Glutamatergic neuron (in vitro differentiated cells): Measurements from ENCODE around the gene IL1RAPL2. TPM values are rescaled to one million over a fixed set of nuclear protein-coding genes. Genes with fewer than 3 reads are reported as not detected.
"Not testable (repeated sequence)": the region's sequence is repeated elsewhere in the genome, so short reads cannot be mapped to it uniquely, and the experiment has no call there.

Experiments used
- DNase-seq: peaks from one replicate; pipeline ENCODE4 v3.0.0; 2022
- H3K27ac Mint-ChIP-seq: one replicate; pipeline ENCODE4 v1.8.0; 2020; ENCODE audit warnings: mild to moderate bottlenecking, mixed read lengths, inconsistent platforms; ENCODE audit not compliant: unreplicated experiment
- H3K27me3 Mint-ChIP-seq: one replicate; pipeline ENCODE4 v1.8.0; 2020; ENCODE audit warnings: mild to moderate bottlenecking, moderate library complexity, mixed read lengths, inconsistent platforms; ENCODE audit not compliant: unreplicated experiment
- H3K36me3 Mint-ChIP-seq: one replicate; pipeline ENCODE4 v1.8.0; 2020; ENCODE audit warnings: mild to moderate bottlenecking, mixed read lengths, inconsistent platforms; ENCODE audit not compliant: unreplicated experiment
- H3K4me1 Mint-ChIP-seq: one replicate; pipeline ENCODE4 v1.8.0; 2020; ENCODE audit warnings: mild to moderate bottlenecking, low read depth, mixed read lengths, inconsistent platforms; ENCODE audit not compliant: unreplicated experiment
- H3K4me3 Mint-ChIP-seq: one replicate; pipeline ENCODE4 v1.8.0; 2020; ENCODE audit warnings: mild to moderate bottlenecking, mixed read lengths, inconsistent platforms; ENCODE audit not compliant: unreplicated experiment
- H3K9me3 Mint-ChIP-seq: one replicate; pipeline ENCODE4 v1.8.0; 2020; ENCODE audit warnings: mild to moderate bottlenecking, moderate library complexity, mixed read lengths, inconsistent platforms; ENCODE audit not compliant: unreplicated experiment
- CTCF ChIP-seq: fragments of 200-600 bp; sonication (generic); IDR thresholded peaks from one replicate; pipeline ENCODE4 v1.5.0; 2021; ENCODE audit not compliant: partially characterized antibody, unreplicated experiment
- total RNA-seq: library from RNA; stranded (reverse); fragmentation: NEBNext Ultra II Directional; extraction: Animal tissue kit (Norgen Biotek cat#: 25700); gene quantifications from one replicate; pipeline ENCODE4 v1.2.1, GENCODE V29; 2021; ENCODE audit not compliant: unreplicated experiment

Gene IL1RAPL2
- total RNA-seq, 1 donor from 2014 or later, result 0.76 TPM

- Mint-ChIP-seq H3K27ac (no peak overlapping the region), H3K36me3 (no peaks in the 10 kb centered on the region), H3K4me3 (no peak overlapping the region), H3K27me3 (peaks cover 1% of the 10 kb centered on the region), H3K9me3 (no peaks in the 10 kb centered on the region), H3K4me1 (no peaks in the 10 kb centered on the region)
- no peak for TF ChIP-seq CTCF
- DNase-seq, result no peak
Observed at GRCh38 chrX:104669063-104669462, 103.1 kb downstream of the IL1RAPL2 start.

- H3K27me3 Mint-ChIP-seq, result peaks cover 1% of the 10 kb centered on the region
- TF ChIP-seq CTCF, result no peak
- H3K36me3 Mint-ChIP-seq, result no peaks in the 10 kb centered on the region
- H3K4me1 Mint-ChIP-seq, result no peaks in the 10 kb centered on the region
- no peak overlapping the region for H3K27ac Mint-ChIP-seq
- H3K9me3 Mint-ChIP-seq, result no peaks in the 10 kb centered on the region
- H3K4me3 Mint-ChIP-seq, result no peak overlapping the region
- DNase-seq, result no peak
Observed at GRCh38 chrX:104670051-104670450, 104.1 kb downstream of the IL1RAPL2 start.

- not testable (repeated sequence) for H3K9me3 Mint-ChIP-seq, H3K27me3 Mint-ChIP-seq, H3K27ac Mint-ChIP-seq, DNase-seq, H3K36me3 Mint-ChIP-seq, H3K4me3 Mint-ChIP-seq, H3K4me1 Mint-ChIP-seq
Observed at GRCh38 chrX:104677517-104677916, 111.5 kb downstream of the IL1RAPL2 start.

- no peaks in the 10 kb centered on the region for H3K27me3 Mint-ChIP-seq
- H3K4me1 Mint-ChIP-seq, result no peaks in the 10 kb centered on the region
- no peak for TF ChIP-seq CTCF
- no peaks in the 10 kb centered on the region for H3K36me3 Mint-ChIP-seq
- no peak overlapping the region for H3K4me3 Mint-ChIP-seq
- no peaks in the 10 kb centered on the region for H3K9me3 Mint-ChIP-seq
- DNase-seq, result no peak
- H3K27ac Mint-ChIP-seq, result no peak overlapping the region
Observed at GRCh38 chrX:104679175-104679574, 113.2 kb downstream of the IL1RAPL2 start.

GRCh38 chrX:104681214-104681613 lies 115.2 kb downstream of the IL1RAPL2 start:
- H3K27me3 Mint-ChIP-seq, result no peaks in the 10 kb centered on the region
- no peaks in the 10 kb centered on the region for H3K9me3 Mint-ChIP-seq
- no peak for TF ChIP-seq CTCF
- H3K4me1 Mint-ChIP-seq, result no peaks in the 10 kb centered on the region
- DNase-seq, result no peak
- no peak overlapping the region for H3K27ac Mint-ChIP-seq
- no peaks in the 10 kb centered on the region for H3K36me3 Mint-ChIP-seq
- no peak overlapping the region for H3K4me3 Mint-ChIP-seq

GRCh38 chrX:104684077-104684476 lies 118.1 kb downstream of the IL1RAPL2 start:
- no peak for TF ChIP-seq CTCF
- no peaks in the 10 kb centered on the region for H3K4me1 Mint-ChIP-seq

More at GRCh38 chrX:104684077-104684476, 118.1 kb downstream of the IL1RAPL2 start:
- Mint-ChIP-seq H3K27me3 (no peaks in the 10 kb centered on the region), H3K4me3 (no peak overlapping the region), H3K9me3 (peaks cover 1% of the 10 kb centered on the region), H3K27ac (no peak overlapping the region), H3K36me3 (no peaks in the 10 kb centered on the region)
- no peak for DNase-seq
